GM12875 (cell line): ENCODE results near the gene EIF1AD.

ENCODE experiments used
- H3K4me3 ChIP-seq: one replicate; pipeline ENCODE4 v1.5.1; 2011; ENCODE audit warnings: low read depth, low read length, control low read depth
- TF ChIP-seq, protein P1 (sequence below): IDR thresholded peaks from 2 replicates; pipeline ENCODE4 v1.5.1; 2011; ENCODE audit warnings: low read depth, mild to moderate bottlenecking, control low read depth, inconsistent platforms, low read length, moderate library complexity, borderline replicate concordance; ENCODE audit not compliant: insufficient read depth

The EIF1AD gene

DNA sequence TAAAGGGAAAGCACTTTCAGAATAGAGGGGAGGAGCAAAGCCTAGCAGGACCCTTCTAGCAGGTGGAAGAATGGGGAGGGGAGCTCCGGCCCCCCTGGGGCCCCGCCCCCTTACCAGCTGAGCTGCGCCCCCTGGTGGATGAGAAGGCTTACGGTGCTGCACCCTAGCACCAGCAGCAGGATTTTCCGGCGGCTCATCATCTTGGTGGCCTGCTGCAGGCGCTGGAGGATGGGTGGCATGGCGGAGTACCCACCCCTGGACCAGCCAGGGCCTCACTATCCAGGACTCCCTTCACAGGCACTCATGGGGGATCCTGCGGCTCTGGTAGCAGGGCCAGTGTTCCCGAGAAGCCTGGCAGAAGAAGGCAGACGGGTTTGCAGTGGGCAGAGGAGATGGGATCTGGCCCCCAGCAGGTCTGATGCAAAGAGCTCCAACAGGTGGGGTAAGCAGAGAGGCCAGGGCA is 43.3 kb upstream of the EIF1AD start:
- H3K4me3 ChIP-seq: peak overlapping the region; percentile 15

DNA sequence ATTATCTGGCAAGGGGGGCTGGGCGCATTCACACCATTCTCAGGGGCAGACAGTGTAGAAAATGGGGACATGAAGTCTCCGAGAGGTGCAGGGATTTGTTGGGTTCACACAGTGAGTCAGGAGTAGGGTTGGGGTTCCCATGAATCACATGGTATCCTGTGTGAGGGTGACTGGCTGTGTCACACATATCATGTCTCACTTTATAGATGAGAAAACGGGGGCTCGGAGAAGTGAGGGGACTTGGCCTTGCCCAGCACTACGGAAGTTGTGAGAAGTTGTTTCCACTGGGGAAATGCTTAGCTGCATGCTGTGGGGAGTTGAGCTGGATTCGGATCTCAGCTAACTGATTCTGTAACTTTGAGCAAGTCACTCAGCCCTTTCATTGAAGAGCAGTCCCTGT is 42.8 kb upstream of the EIF1AD start:
- peak overlapping the region; percentile 15 for H3K4me3 ChIP-seq
- TF ChIP-seq, protein P1, sequence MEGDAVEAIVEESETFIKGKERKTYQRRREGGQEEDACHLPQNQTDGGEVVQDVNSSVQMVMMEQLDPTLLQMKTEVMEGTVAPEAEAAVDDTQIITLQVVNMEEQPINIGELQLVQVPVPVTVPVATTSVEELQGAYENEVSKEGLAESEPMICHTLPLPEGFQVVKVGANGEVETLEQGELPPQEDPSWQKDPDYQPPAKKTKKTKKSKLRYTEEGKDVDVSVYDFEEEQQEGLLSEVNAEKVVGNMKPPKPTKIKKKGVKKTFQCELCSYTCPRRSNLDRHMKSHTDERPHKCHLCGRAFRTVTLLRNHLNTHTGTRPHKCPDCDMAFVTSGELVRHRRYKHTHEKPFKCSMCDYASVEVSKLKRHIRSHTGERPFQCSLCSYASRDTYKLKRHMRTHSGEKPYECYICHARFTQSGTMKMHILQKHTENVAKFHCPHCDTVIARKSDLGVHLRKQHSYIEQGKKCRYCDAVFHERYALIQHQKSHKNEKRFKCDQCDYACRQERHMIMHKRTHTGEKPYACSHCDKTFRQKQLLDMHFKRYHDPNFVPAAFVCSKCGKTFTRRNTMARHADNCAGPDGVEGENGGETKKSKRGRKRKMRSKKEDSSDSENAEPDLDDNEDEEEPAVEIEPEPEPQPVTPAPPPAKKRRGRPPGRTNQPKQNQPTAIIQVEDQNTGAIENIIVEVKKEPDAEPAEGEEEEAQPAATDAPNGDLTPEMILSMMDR: no peak

More for the DNA sequence above, 43.3 kb upstream of the EIF1AD start:
- TF ChIP-seq, protein P1: peak; percentile 94

DNA sequence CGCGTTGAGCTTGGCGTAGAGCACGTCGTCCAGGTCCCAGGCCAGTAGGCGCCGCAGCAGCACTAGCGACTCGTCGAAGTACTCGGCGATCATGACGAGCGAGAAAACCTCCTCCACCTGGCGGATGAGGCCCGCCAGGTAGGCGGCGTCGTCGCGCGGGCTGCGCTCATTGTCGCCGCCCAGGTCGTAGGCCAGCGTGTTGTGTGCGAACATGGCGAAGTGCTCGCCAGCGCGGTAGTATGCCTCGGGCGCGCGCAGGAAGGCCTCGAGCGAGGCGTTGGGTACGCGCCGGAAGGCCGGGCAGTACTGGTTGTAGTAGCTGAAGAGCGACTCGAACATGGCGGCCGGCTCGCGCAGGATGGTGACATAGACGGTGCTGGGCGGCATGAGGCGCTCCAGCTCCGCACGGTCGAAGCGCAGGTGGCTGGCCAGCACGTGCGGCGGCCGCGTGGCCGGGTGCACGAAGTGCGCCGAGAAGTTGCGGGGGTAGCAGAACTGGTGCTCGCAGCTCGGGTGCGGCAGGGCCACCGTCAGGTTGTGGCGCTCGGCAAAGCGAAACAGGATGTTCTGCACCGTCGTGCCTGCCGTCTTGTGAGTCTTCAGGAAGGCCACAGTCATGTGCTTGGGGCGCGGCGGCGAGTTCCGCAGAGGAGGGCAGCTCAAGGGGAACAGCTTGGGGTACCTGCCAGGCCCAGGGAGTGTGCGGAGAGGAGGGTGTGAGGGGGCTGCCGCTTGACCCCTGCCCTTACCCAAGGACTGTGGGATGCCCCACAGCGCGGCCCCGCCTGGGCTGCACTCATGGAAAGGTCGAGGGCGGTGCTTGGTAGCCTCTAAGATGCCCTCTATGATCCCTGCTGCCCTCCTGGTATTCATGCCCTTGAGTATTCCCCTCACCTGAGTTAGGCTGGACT is 41.3 kb upstream of the EIF1AD start:
- TF ChIP-seq, protein P1: no peak

DNA sequence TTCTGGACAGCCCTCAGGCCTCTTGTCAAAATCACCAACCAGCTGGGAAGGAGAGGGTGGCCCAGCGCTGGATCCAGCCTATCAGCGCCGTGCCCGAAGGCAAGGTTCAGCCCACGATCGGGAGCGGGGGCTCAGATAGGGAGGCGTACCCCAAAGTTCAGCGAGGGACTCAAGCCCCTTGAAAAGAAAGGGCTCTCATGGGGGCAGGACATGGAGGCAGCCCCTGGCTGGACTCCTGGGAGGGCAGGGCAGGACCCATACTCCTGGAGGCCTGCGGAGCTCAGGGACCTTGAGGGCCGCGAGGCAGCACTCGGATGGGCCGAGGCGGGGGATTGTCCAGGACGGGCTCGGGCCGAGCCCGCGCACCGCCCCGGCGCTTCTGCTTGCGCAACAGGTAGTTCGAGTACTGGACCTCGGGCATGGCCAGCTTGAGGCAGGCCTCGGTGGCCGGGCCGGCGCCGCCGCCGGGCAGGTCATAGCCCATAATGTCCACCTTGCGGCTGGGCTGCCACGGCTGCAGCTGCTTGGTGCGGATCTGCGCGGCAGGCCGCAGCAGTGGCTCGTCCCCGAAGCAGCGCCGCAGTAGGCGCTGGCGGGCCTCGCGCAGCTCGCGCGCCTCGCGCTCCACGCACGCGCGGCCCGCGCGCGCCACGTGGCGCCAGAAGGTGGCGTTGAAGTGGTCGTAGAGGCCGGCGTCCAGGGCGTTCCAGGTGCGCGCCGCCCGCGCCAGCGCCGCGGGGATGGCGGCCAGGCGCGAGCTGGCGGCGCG is 40.5 kb upstream of the EIF1AD start:
- TF ChIP-seq, protein P1: no peak
- no peak overlapping the region for H3K4me3 ChIP-seq

More for the DNA sequence above, 41.3 kb upstream of the EIF1AD start:
- H3K4me3 ChIP-seq: no peak overlapping the region

DNA sequence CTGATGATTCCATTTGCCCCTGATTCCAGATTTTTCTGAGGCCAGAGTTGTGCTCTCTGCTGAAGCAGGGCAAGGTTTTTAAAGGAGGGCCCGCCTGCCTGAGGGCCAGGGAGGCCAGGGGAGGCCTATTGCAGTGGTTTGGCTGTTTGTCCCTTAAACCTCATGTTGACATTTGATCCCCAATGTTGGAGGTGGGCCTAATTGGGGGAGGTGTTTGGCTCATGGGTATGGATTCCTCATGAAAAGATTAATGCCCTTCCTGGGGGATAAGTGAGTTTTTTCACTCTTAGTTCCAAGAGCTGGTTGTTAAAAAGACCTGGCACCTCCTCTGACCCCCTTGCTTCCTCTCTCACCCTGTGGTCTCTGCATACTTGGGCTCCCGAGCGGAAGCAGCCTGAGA is 37.8 kb upstream of the EIF1AD start:
- TF ChIP-seq, protein P1: no peak

DNA sequence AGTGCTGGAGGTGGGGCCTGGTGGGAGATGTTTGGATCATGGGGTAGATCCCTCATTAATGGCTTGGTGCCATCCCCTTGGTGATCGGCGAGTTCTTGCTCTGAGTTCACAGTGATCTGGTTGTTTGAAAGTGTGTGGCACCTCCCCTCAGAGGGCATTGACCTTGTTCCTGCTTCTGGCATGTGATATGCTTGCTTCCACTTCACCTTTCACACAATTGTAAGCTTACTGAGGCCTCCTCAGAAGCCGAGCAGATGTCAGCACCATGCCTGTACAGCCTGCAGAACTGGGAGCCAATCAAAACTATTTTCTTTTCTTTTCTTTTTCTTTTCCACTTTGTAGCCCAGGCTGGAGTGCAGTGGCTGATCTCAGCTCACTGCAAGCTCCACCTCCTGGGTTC is 35.4 kb upstream of the EIF1AD start:
- no peak overlapping the region for H3K4me3 ChIP-seq
- TF ChIP-seq, protein P1: no peak

More for the DNA sequence above, 37.8 kb upstream of the EIF1AD start:
- no peak overlapping the region for H3K4me3 ChIP-seq
